Right kidney (tissue), 1 donor: ENCODE data around the gene CCDC187.

Source experiments
- DNase-seq: peaks from one replicate; pipeline ENCODE4 v3.0.0-alpha.2; 2016

CCDC187 gene

GRCh38 chr9:136222906-136223285, 81.0 kb downstream of the CCDC187 start:
- no peak for DNase-seq

GRCh38 chr9:136222166-136222905, 81.6 kb downstream of the CCDC187 start:
- DNase-seq, result peak; percentile 31

- DNase-seq, result no peak
Measured at GRCh38 chr9:136220017-136220729, 83.7 kb downstream of the CCDC187 start.

- DNase-seq, result no peak
Measured at GRCh38 chr9:136219276-136219675, 84.6 kb downstream of the CCDC187 start.

- DNase-seq, result no peak
Measured at GRCh38 chr9:136218673-136219072, 85.2 kb downstream of the CCDC187 start.

GRCh38 chr9:136218271-136218670, 85.6 kb downstream of the CCDC187 start:
- no peak for DNase-seq

GRCh38 chr9:136216541-136217244, 87.2 kb downstream of the CCDC187 start:
- no peak for DNase-seq

- no peak for DNase-seq
Measured at GRCh38 chr9:136213733-136214132, 90.2 kb downstream of the CCDC187 start.

- DNase-seq, result no peak
Measured at GRCh38 chr9:136212345-136212950, 91.4 kb downstream of the CCDC187 start.

- no peak for DNase-seq
Measured at GRCh38 chr9:136211441-136212344, 92.2 kb downstream of the CCDC187 start.

- DNase-seq, result no peak
Measured at GRCh38 chr9:136211006-136211405, 92.9 kb downstream of the CCDC187 start.

GRCh38 chr9:136210276-136210675, 93.6 kb downstream of the CCDC187 start:
- DNase-seq, result no peak

GRCh38 chr9:136209786-136210185, 94.1 kb downstream of the CCDC187 start:
- no peak for DNase-seq

GRCh38 chr9:136209232-136209631, 94.7 kb downstream of the CCDC187 start:
- no peak for DNase-seq

GRCh38 chr9:136208675-136209074, 95.2 kb downstream of the CCDC187 start:
- DNase-seq, result no peak

- no peak for DNase-seq
Measured at GRCh38 chr9:136207616-136208015, 96.3 kb downstream of the CCDC187 start.

GRCh38 chr9:136206602-136207275, 97.2 kb downstream of the CCDC187 start:
- no peak for DNase-seq

GRCh38 chr9:136205707-136205992, 98.2 kb downstream of the CCDC187 start:
- no peak for DNase-seq

GRCh38 chr9:136204838-136205706, 98.8 kb downstream of the CCDC187 start, which contains the start of gene LHX3:
Gene LHX3 (minus strand): TSS chr9:136205128. CDS start chr9:136205012, 116 bp downstream.
- DNase-seq, result peak; percentile 68

GRCh38 chr9:136204145-136204805, 99.6 kb downstream of the CCDC187 start:
- DNase-seq, result no peak
